GM10248 (cell line): ENCODE data around the gene PKN3.

Experiments
- CTCF ChIA-PET: fragments of 300-600 bp; sonication (Branson Sonifier 250); formaldehyde crosslinking; extraction: SDS; loops from one replicate; lab custom pipeline; 2021; ENCODE audit warnings: antibody characterized with exemption; lab: Yijun Ruan, JAX
- POLR2A ChIA-PET: fragments of 350-650 bp; sonication (Branson Sonifier 250); formaldehyde crosslinking; extraction: SDS; loops from one replicate; lab custom pipeline; 2020; ENCODE audit warnings: antibody characterized with exemption; lab: Yijun Ruan, JAX
- DNase-seq: peaks from one replicate; pipeline ENCODE4 v3.0.0; 2012; ENCODE audit errors: extremely low spot score
- CTCF ChIP-seq: IDR thresholded peaks from 2 replicates; pipeline ENCODE4 v1.5.1; 2012; ENCODE audit warnings: mild to moderate bottlenecking, low read depth; ENCODE audit errors: extremely low read depth, missing control alignments, control extremely low read depth

PKN3 gene

GRCh38 chr9:128703616-128704355 is 1.5 kb downstream of the PKN3 start:
- no peak for TF ChIP-seq CTCF
- CTCF ChIA-PET, result interaction anchor here (0.6 to 0.8 kb wide), 2 partner anchors 10 to 12 kb away, joined by 3 read pairs; no protein-coding TSS in a partner anchor
- DNase-seq, result no peak
- POLR2A ChIA-PET, result no interaction called here

DNA sequence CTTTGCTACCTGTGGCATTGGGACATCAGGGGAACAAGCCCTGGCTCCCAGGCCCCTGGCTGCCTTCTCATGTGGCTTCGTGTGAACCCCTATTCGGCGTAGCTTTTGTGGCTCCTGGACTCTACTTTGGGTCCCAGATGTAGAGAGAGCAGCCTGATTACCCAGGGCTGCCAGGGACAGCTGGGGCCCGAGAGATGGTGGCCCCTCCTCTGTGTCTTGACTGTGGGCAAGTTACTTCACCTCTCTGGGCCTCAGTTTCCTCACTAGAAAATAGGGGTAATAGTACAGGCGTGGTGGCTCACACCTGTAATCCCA is 2.0 kb downstream of the PKN3 start:
- no peak for TF ChIP-seq CTCF
- ChIA-PET POLR2A (no interaction called here), CTCF (interaction anchor here (0.8 kb wide), 1 partner anchor 10 kb away, joined by 3 read pairs; no protein-coding TSS in a partner anchor)
- DNase-seq, result no peak

DNA sequence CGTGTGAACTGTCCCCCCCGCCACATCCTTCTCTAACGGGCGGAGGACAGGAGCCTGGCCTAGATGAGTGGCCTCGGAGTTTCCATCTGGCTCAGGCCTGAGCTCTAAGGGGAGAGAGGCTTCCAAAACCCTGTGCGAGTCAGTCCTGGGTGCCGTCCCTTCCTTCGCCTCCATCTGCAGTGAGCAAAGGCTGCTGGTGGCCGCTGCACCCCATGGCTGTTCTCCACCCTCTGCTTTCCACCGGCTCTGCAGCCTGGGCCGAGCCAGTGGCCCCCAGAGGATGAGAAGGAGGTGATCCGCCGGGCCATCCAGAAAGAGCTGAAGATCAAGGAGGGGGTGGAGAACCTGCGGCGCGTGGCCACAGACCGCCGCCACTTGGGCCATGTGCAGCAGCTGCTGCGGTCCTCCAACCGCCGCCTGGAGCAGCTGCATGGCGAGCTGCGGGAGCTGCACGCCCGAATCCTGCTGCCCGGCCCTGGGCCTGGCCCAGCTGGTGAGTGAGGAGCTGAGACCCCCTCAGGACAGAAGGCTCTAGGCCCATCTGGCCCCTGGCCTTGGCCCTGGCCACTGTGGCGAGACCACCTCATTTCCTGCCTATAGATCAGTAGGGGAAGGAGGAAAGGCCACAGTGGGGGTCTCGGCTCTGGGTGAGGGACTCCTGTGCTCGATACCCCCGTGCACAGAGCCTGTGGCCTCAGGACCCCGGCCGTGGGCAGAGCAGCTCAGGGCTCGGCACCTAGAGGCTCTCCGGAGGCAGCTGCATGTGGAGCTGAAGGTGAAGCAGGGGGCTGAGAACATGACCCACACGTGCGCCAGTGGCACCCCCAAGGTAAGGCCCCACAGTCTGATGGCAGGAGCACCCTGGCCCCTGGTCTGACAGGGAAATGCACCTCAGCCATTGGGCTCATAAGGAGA is 3.0 kb downstream of the PKN3 start:
- no peak for DNase-seq
- TF ChIP-seq CTCF, result no peak
- ChIA-PET POLR2A (interaction anchor here (0.8 to 1.5 kb wide), 3 partner anchors 9 to 113 kb away, joined by 3 to 4 read pairs (median 4); partner anchors contain the start of gene ENDOG), CTCF (interaction anchor here (1.0 kb wide), 1 partner anchor 15 kb away, joined by 3 read pairs; no protein-coding TSS in a partner anchor)

DNA sequence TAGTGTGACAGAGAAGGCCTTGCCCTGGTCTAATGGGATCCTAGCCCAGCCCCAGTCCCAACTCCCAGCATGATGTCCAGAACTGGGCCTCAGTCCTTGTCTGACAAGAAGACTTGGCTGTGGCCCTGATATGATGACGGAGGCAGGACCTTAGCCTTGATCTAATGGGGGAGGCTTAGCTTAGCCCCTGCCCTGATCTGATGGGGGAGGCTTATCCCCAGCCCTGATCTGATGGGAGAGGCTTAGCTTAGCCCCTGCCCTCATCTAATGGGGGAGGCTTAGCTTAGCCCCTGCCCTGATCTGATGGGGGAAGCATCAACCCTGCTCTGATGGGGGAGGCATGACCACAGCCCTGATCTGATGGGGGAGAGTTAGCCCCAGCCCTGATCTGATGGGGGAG is 3.7 kb downstream of the PKN3 start:
- TF ChIP-seq CTCF, result no peak
- POLR2A ChIA-PET, result interaction anchor here (0.6 to 1.5 kb wide), 5 partner anchors 9 to 154 kb away, joined by 3 to 4 read pairs (median 4); partner anchors contain the start of genes ENDOG and SPTAN1
- CTCF ChIA-PET, result interaction anchor here (1.0 to 1.4 kb wide), 3 partner anchors 10 to 222 kb away, joined by 3 to 4 read pairs (median 4); no protein-coding TSS in a partner anchor
- DNase-seq, result no peak

GRCh38 chr9:128706671-128707381 is 4.5 kb downstream of the PKN3 start:
- POLR2A ChIA-PET, result interaction anchor here (0.6 to 1.5 kb wide), 5 partner anchors 10 to 154 kb away, joined by 3 to 4 read pairs (median 3); partner anchors contain the start of genes ENDOG and SPTAN1
- CTCF ChIA-PET, result interaction anchor here (0.7 to 1.4 kb wide), 3 partner anchors 11 to 221 kb away, joined by 3 to 4 read pairs (median 4); no protein-coding TSS in a partner anchor
- no peak for TF ChIP-seq CTCF
- no peak for DNase-seq
